Cortex of kidney (tissue), 1 donor: Measurements from ENCODE around the gene MEOX1.
"Not testable (repeated sequence)": the region's sequence is repeated elsewhere in the genome, so short reads cannot be mapped to it uniquely, and the experiment has no call there.

Source experiments
- DNase-seq: peaks from one replicate; lab custom pipeline; 2025; lab: John Stamatoyannopoulos, UW

Gene MEOX1

GRCh38 chr17:43616421-43616820 is 45.3 kb downstream of the MEOX1 start:
- no peak for DNase-seq

GRCh38 chr17:43616029-43616351 is 45.7 kb downstream of the MEOX1 start:
- DNase-seq, result no peak

GRCh38 chr17:43615330-43616028 is 46.2 kb downstream of the MEOX1 start:
- DNase-seq, result no peak

- DNase-seq, result no peak
Measured at GRCh38 chr17:43614561-43614960, 47.2 kb downstream of the MEOX1 start.

- no peak for DNase-seq
Measured at GRCh38 chr17:43613917-43614316, 47.8 kb downstream of the MEOX1 start.

GRCh38 chr17:43612515-43612914 is 49.2 kb downstream of the MEOX1 start:
- DNase-seq, result no peak

- no peak for DNase-seq
Measured at GRCh38 chr17:43611230-43611969, 50.3 kb downstream of the MEOX1 start.

- no peak for DNase-seq
Measured at GRCh38 chr17:43609613-43610385, 51.9 kb downstream of the MEOX1 start.

- DNase-seq, result no peak
Measured at GRCh38 chr17:43608313-43608712, 53.4 kb downstream of the MEOX1 start.

- DNase-seq, result no peak
Measured at GRCh38 chr17:43604549-43604948, 57.2 kb downstream of the MEOX1 start.

- no peak for DNase-seq
Measured at GRCh38 chr17:43603321-43603720, 58.4 kb downstream of the MEOX1 start.

- not testable (repeated sequence) for DNase-seq
Measured at GRCh38 chr17:43602556-43602955, 59.2 kb downstream of the MEOX1 start.

GRCh38 chr17:43601280-43602039 is 60.3 kb downstream of the MEOX1 start:
- no peak for DNase-seq

- no peak for DNase-seq
Measured at GRCh38 chr17:43599835-43600234, 61.9 kb downstream of the MEOX1 start.

- DNase-seq, result no peak
Measured at GRCh38 chr17:43599046-43599395, 62.7 kb downstream of the MEOX1 start.

- no peak for DNase-seq
Measured at GRCh38 chr17:43598357-43599045, 63.2 kb downstream of the MEOX1 start.

GRCh38 chr17:43597624-43598356 is 63.9 kb downstream of the MEOX1 start:
- no peak for DNase-seq

GRCh38 chr17:43595466-43595865 is 66.3 kb downstream of the MEOX1 start:
- DNase-seq, result no peak

GRCh38 chr17:43591779-43592562 is 69.8 kb downstream of the MEOX1 start:
- no peak for DNase-seq

- no peak for DNase-seq
Measured at GRCh38 chr17:43591001-43591400, 70.7 kb downstream of the MEOX1 start.
